Measurements from ENCODE around the gene RHBDL1.

The RHBDL1 gene

GRCh38 chr16:658679-659571, 16.5 kb upstream of the RHBDL1 start:
- DNase-seq = no peak

- no peak for DNase-seq
Measured at GRCh38 chr16:659618-660017, 15.9 kb upstream of the RHBDL1 start.

- no peak for DNase-seq
Measured at GRCh38 chr16:660132-660458, 15.4 kb upstream of the RHBDL1 start.

- peak; percentile 96 for DNase-seq
Measured at GRCh38 chr16:660459-661183, 14.8 kb upstream of the RHBDL1 start.

GRCh38 chr16:661184-661821, 14.2 kb upstream of the RHBDL1 start:
- DNase-seq = no peak

GRCh38 chr16:662095-662494, 13.4 kb upstream of the RHBDL1 start:
- no peak for DNase-seq

- no peak for DNase-seq
Measured at GRCh38 chr16:662597-662996, 12.9 kb upstream of the RHBDL1 start.

GRCh38 chr16:666572-666971, 8.9 kb upstream of the RHBDL1 start:
- DNase-seq = no peak

GRCh38 chr16:667113-667779, 8.2 kb upstream of the RHBDL1 start:
- no peak for DNase-seq

GRCh38 chr16:667780-668518, 7.5 kb upstream of the RHBDL1 start, which contains the start of gene RHOT2:
Gene RHOT2 (plus strand): TSS chr16:668132. CDS start chr16:668200, 68 bp downstream.
- peak; percentile 96 for DNase-seq

GRCh38 chr16:668519-669171, 6.8 kb upstream of the RHBDL1 start:
- no peak for DNase-seq

- DNase-seq = no peak
Measured at GRCh38 chr16:669666-670065, 5.8 kb upstream of the RHBDL1 start.

GRCh38 chr16:670485-671352, 4.8 kb upstream of the RHBDL1 start:
- DNase-seq = no peak

GRCh38 chr16:671353-672131, 3.9 kb upstream of the RHBDL1 start:
- DNase-seq = no peak

- DNase-seq = no peak
Measured at GRCh38 chr16:672371-672770, 3.1 kb upstream of the RHBDL1 start.

GRCh38 chr16:672851-673250, 2.6 kb upstream of the RHBDL1 start:
- DNase-seq = no peak

GRCh38 chr16:673399-673991, 2.0 kb upstream of the RHBDL1 start:
- DNase-seq = no peak

- no peak for DNase-seq
Measured at GRCh38 chr16:674214-674881, 1.1 kb upstream of the RHBDL1 start.
